Fibroblast of lung (primary cell): ENCODE data around the gene PNMA8B. TPM values are rescaled to one million over a fixed set of nuclear protein-coding genes. Genes with fewer than 3 reads are reported as not detected.

Source experiments
- DNase-seq, 2 donors: peaks; one replicate each; pipeline versions ENCODE4 v3.0.0 to v3.0.0-alpha.2; 2010; ENCODE audit warnings: low read depth in 2 of 2
- H2AFZ ChIP-seq: 2 replicates; pipeline ENCODE4 v1.5.1; 2012; ENCODE audit warnings: low read length, control low read depth, inconsistent platforms
- H3K27ac ChIP-seq: 2 replicates; pipeline ENCODE4 v1.5.1; 2011; ENCODE audit warnings: low read length, control low read depth; ENCODE audit not compliant: insufficient read depth
- H3K27me3 ChIP-seq: 2 replicates; pipeline ENCODE4 v1.5.1; 2011; ENCODE audit warnings: mild to moderate bottlenecking, low read length; ENCODE audit not compliant: control insufficient read depth, insufficient read depth
- H3K36me3 ChIP-seq: 2 replicates; pipeline ENCODE4 v1.5.1; 2011; ENCODE audit warnings: low read length; ENCODE audit not compliant: control insufficient read depth, insufficient read depth
- H3K4me1 ChIP-seq: 2 replicates; pipeline ENCODE4 v1.5.1; 2011; ENCODE audit warnings: low read length; ENCODE audit not compliant: control insufficient read depth, insufficient read depth; ENCODE audit errors: extremely low read depth
- H3K4me2 ChIP-seq: 2 replicates; pipeline ENCODE4 v1.5.1; 2011; ENCODE audit warnings: low read length, control low read depth; ENCODE audit not compliant: insufficient read depth; ENCODE audit errors: extremely low read depth
- H3K4me3 ChIP-seq, 4 experiments: fragments of 200-600 bp in 1 of 4; sonication (generic) in 1 of 4; replicated peaks in 1 of 4; 2 replicates each; pipeline ENCODE4 v1.5.1; 2011 to 2016; ENCODE audit warnings: low read length in 4 of 4, low read depth in 3 of 4, mild to moderate bottlenecking in 3 of 4, control low read depth in 2 of 4, inconsistent platforms in 1 of 4, mixed read lengths in 1 of 4; ENCODE audit not compliant: insufficient read depth in 1 of 4; ENCODE audit errors: control extremely low read depth in 1 of 4
- H3K79me2 ChIP-seq: 2 replicates; pipeline ENCODE4 v1.5.1; 2012; ENCODE audit warnings: mild to moderate bottlenecking, low read length, inconsistent platforms; ENCODE audit not compliant: control insufficient read depth, insufficient read depth
- H3K9ac ChIP-seq: 2 replicates; pipeline ENCODE4 v1.5.1; 2011; ENCODE audit warnings: mild to moderate bottlenecking, low read length, control low read depth; ENCODE audit not compliant: insufficient read depth
- H3K9me3 ChIP-seq: 2 replicates; pipeline ENCODE4 v1.5.1; 2012; ENCODE audit warnings: low read depth, low read length; ENCODE audit not compliant: control insufficient read depth, insufficient read depth
- H4K20me1 ChIP-seq: 2 replicates; pipeline ENCODE4 v1.5.1; 2011; ENCODE audit warnings: low read length; ENCODE audit not compliant: control insufficient read depth, insufficient read depth; ENCODE audit errors: extremely low read depth
- EZH2 ChIP-seq: IDR thresholded peaks from 2 replicates; pipeline ENCODE4 v1.5.1; 2012; ENCODE audit warnings: low read length, control low read depth, mild to moderate bottlenecking; ENCODE audit errors: missing control alignments
- polyA plus RNA-seq, 2 donors: library from polyadenylated mRNA; depleted of rRNA in 1 of 2; stranded (reverse) in 1 of 2; unstranded in 1 of 2; fragments of >200 nt; gene quantifications; 2 replicates each; pipeline ENCODE4 v1.2.1, GENCODE V29; 2011 to 2012; ENCODE audit warnings: missing spikeins in 1 of 2
- total RNA-seq: library from RNA; depleted of rRNA; stranded (reverse); fragments of >200 nt; gene quantifications from 2 replicates; pipeline ENCODE4 v1.2.1, GENCODE V29; 2014
- TF ChIP-seq, protein P1 (sequence below), 2 donors: IDR thresholded peaks in 1 of 2; conservative IDR thresholded peaks in 1 of 2; 1 replicate in 1 of 2; 2 replicates in 1 of 2; pipeline ENCODE4 v1.5.1; 2011 to 2012; ENCODE audit warnings: low read length in 2 of 2, control low read depth in 1 of 2, inconsistent platforms in 1 of 2, low read depth in 1 of 2, mild to moderate bottlenecking in 1 of 2

The PNMA8B gene
- total and polyA plus RNA-seq, 2 donors (not counting 1 experiment from before 2014, with no cell fraction given): 0.14 to 1.7 TPM

- no peak for DNase-seq
- Histone ChIP-seq H3K27me3 (no peaks in the 10 kb centered on the region), H3K9me3 (no peaks in the 10 kb centered on the region), H2AFZ (no peak overlapping the region), H3K27ac (no peak overlapping the region), H4K20me1 (no peaks in the 10 kb centered on the region), H3K4me1 (no peaks in the 10 kb centered on the region), H3K9ac (no peak overlapping the region), H3K36me3 (no peaks in the 10 kb centered on the region), H3K4me3 (no peak overlapping the region), H3K79me2 (no peaks in the 10 kb centered on the region), H3K4me2 (no peak overlapping the region)
- TF ChIP-seq EZH2: no peak
- TF ChIP-seq, protein P1, sequence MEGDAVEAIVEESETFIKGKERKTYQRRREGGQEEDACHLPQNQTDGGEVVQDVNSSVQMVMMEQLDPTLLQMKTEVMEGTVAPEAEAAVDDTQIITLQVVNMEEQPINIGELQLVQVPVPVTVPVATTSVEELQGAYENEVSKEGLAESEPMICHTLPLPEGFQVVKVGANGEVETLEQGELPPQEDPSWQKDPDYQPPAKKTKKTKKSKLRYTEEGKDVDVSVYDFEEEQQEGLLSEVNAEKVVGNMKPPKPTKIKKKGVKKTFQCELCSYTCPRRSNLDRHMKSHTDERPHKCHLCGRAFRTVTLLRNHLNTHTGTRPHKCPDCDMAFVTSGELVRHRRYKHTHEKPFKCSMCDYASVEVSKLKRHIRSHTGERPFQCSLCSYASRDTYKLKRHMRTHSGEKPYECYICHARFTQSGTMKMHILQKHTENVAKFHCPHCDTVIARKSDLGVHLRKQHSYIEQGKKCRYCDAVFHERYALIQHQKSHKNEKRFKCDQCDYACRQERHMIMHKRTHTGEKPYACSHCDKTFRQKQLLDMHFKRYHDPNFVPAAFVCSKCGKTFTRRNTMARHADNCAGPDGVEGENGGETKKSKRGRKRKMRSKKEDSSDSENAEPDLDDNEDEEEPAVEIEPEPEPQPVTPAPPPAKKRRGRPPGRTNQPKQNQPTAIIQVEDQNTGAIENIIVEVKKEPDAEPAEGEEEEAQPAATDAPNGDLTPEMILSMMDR (conservative IDR thresholded peaks at IDR 0.05 in 1 of 2, IDR thresholded peaks at IDR 0.05 in 1 of 2; ENCODE audit: low read depth in 1 of 2, low read length in 2 of 2): no peak
Measured at GRCh38 chr19:46533078-46533620, 37.5 kb upstream of the PNMA8B start.

GRCh38 chr19:46530636-46531035 lies 35.0 kb upstream of the PNMA8B start:
- no peaks in the 10 kb centered on the region for H4K20me1 ChIP-seq
- no peak overlapping the region for H3K27ac ChIP-seq
- no peak for DNase-seq
- no peaks in the 10 kb centered on the region for H3K9me3 ChIP-seq
- no peak overlapping the region for H3K9ac ChIP-seq
- no peak overlapping the region for H2AFZ ChIP-seq
- no peak for TF ChIP-seq EZH2
- TF ChIP-seq, protein P1 (conservative IDR thresholded peaks at IDR 0.05 in 1 of 2, IDR thresholded peaks at IDR 0.05 in 1 of 2; ENCODE audit: low read depth in 1 of 2, low read length in 2 of 2): no peak
- no peak overlapping the region for H3K4me2 ChIP-seq
- H3K27me3 ChIP-seq: no peaks in the 10 kb centered on the region
- no peaks in the 10 kb centered on the region for H3K79me2 ChIP-seq
- no peaks in the 10 kb centered on the region for H3K4me1 ChIP-seq
- H3K36me3 ChIP-seq: no peaks in the 10 kb centered on the region
- no peak overlapping the region for H3K4me3 ChIP-seq

GRCh38 chr19:46529622-46530451 lies 34.2 kb upstream of the PNMA8B start:
- H3K27me3 ChIP-seq: no peaks in the 10 kb centered on the region
- H4K20me1 ChIP-seq: no peaks in the 10 kb centered on the region
- peak overlapping the region; percentile 39 for H2AFZ ChIP-seq
- H3K9ac ChIP-seq: no peak overlapping the region
- no peaks in the 10 kb centered on the region for H3K9me3 ChIP-seq
- DNase-seq: peak; percentile 34 to 66
- H3K36me3 ChIP-seq: no peaks in the 10 kb centered on the region
- H3K4me3 ChIP-seq: no peak overlapping the region
- TF ChIP-seq, protein P1 (conservative IDR thresholded peaks at IDR 0.05 in 1 of 2, IDR thresholded peaks at IDR 0.05 in 1 of 2; ENCODE audit: low read depth in 1 of 2, low read length in 2 of 2): peak; percentile 85 to 90
- TF ChIP-seq EZH2: no peak
- no peaks in the 10 kb centered on the region for H3K79me2 ChIP-seq
- peak overlapping the region; percentile 45 for H3K4me2 ChIP-seq
- H3K4me1 ChIP-seq: no peaks in the 10 kb centered on the region
- no peak overlapping the region for H3K27ac ChIP-seq
